Lower leg skin (tissue), 3 donors: ENCODE measurements around the gene DNAJA2.

Source experiments
- CTCF ChIP-seq, 3 donors: fragments of 450-650 bp; IDR thresholded peaks; one replicate each; pipeline ENCODE4 v1.5.1; 2016; ENCODE audit warnings: antibody characterized with exemption in 3 of 3, mild to moderate bottlenecking in 3 of 3, moderate library complexity in 2 of 3
- POLR2A ChIP-seq, 2 donors: fragments of 450-650 bp; IDR thresholded peaks; one replicate each; pipeline ENCODE4 v1.6.1; 2016 to 2017; ENCODE audit warnings: antibody characterized with exemption in 2 of 2, mild to moderate bottlenecking in 1 of 2, moderate library complexity in 1 of 2

GRCh38 chr16:46970089-46970488, 3.4 kb downstream of the DNAJA2 start:
- TF ChIP-seq POLR2A (IDR thresholded peaks at IDR 0.05) (no peak), CTCF (IDR thresholded peaks at IDR 0.05) (no peak)
